SIG-M5 (cell line): ENCODE results near the gene MGLL.

ENCODE experiments used
- DNase-seq: peaks from one replicate; lab custom pipeline; 2025; lab: John Stamatoyannopoulos, UW

MGLL gene

GRCh38 chr3:127774647-127775046, 47.7 kb downstream of the MGLL start:
- DNase-seq = no peak

GRCh38 chr3:127773752-127774395, 48.4 kb downstream of the MGLL start:
- DNase-seq = no peak

- DNase-seq = no peak
Observed at GRCh38 chr3:127772827-127773751, 49.2 kb downstream of the MGLL start.

GRCh38 chr3:127772273-127772672, 50.0 kb downstream of the MGLL start:
- DNase-seq = no peak

GRCh38 chr3:127771746-127772145, 50.6 kb downstream of the MGLL start:
- DNase-seq = no peak

- DNase-seq = peak; percentile 64
Observed at GRCh38 chr3:127770671-127771355, 51.5 kb downstream of the MGLL start.

GRCh38 chr3:127769284-127770081, 52.8 kb downstream of the MGLL start:
- no peak for DNase-seq

- no peak for DNase-seq
Observed at GRCh38 chr3:127768346-127769008, 53.8 kb downstream of the MGLL start.

GRCh38 chr3:127767126-127767525, 55.2 kb downstream of the MGLL start:
- DNase-seq = no peak

- no peak for DNase-seq
Observed at GRCh38 chr3:127765735-127766134, 56.6 kb downstream of the MGLL start.

GRCh38 chr3:127764841-127765362, 57.4 kb downstream of the MGLL start:
- DNase-seq = no peak

- DNase-seq = no peak
Observed at GRCh38 chr3:127764301-127764700, 58.0 kb downstream of the MGLL start.

GRCh38 chr3:127763816-127764215, 58.5 kb downstream of the MGLL start:
- DNase-seq = no peak

GRCh38 chr3:127763337-127763736, 59.0 kb downstream of the MGLL start:
- DNase-seq = no peak

GRCh38 chr3:127762787-127763105, 59.6 kb downstream of the MGLL start:
- DNase-seq = no peak

GRCh38 chr3:127762077-127762786, 60.1 kb downstream of the MGLL start:
- DNase-seq = no peak

GRCh38 chr3:127761441-127761801, 60.9 kb downstream of the MGLL start:
- no peak for DNase-seq

GRCh38 chr3:127760791-127761440, 61.4 kb downstream of the MGLL start:
- no peak for DNase-seq

GRCh38 chr3:127760361-127760760, 62.0 kb downstream of the MGLL start:
- no peak for DNase-seq

GRCh38 chr3:127759826-127760225, 62.5 kb downstream of the MGLL start:
- DNase-seq = no peak
